Fibroblast of villous mesenchyme (primary cell): ENCODE data around the gene RNU6-7. TPM values are rescaled to one million over a fixed set of nuclear protein-coding genes. Genes with fewer than 3 reads are reported as not detected.

ENCODE experiments used
- DNase-seq: peaks from one replicate; pipeline ENCODE4 v3.0.0-alpha.2; 2010; ENCODE audit warnings: low read depth
- H3K4me3 ChIP-seq: 2 replicates; pipeline ENCODE4 v1.5.1; 2011; ENCODE audit warnings: low read depth, mild to moderate bottlenecking, low read length
- total RNA-seq: library from RNA; depleted of rRNA; stranded (reverse); fragments of >200 nt; gene quantifications from 2 replicates; pipeline ENCODE4 v1.2.3, GENCODE V29; 2012
- TF ChIP-seq, protein P1 (sequence below): IDR thresholded peaks from 2 replicates; pipeline ENCODE4 v1.5.1; 2012; ENCODE audit warnings: low read depth, mild to moderate bottlenecking, low read length; ENCODE audit not compliant: insufficient read depth

Gene RNU6-7
- total RNA-seq, 1 donor = not detected

- H3K4me3 ChIP-seq = no peak overlapping the region
- no peak for DNase-seq
- TF ChIP-seq, protein P1, sequence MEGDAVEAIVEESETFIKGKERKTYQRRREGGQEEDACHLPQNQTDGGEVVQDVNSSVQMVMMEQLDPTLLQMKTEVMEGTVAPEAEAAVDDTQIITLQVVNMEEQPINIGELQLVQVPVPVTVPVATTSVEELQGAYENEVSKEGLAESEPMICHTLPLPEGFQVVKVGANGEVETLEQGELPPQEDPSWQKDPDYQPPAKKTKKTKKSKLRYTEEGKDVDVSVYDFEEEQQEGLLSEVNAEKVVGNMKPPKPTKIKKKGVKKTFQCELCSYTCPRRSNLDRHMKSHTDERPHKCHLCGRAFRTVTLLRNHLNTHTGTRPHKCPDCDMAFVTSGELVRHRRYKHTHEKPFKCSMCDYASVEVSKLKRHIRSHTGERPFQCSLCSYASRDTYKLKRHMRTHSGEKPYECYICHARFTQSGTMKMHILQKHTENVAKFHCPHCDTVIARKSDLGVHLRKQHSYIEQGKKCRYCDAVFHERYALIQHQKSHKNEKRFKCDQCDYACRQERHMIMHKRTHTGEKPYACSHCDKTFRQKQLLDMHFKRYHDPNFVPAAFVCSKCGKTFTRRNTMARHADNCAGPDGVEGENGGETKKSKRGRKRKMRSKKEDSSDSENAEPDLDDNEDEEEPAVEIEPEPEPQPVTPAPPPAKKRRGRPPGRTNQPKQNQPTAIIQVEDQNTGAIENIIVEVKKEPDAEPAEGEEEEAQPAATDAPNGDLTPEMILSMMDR = no peak
Observed at GRCh38 chr14:32211068-32211404, 9.2 kb downstream of the RNU6-7 start.

- no peak for DNase-seq
- TF ChIP-seq, protein P1 = no peak
- H3K4me3 ChIP-seq = no peak overlapping the region
Observed at GRCh38 chr14:32212833-32213232, 11.0 kb downstream of the RNU6-7 start.

DNA sequence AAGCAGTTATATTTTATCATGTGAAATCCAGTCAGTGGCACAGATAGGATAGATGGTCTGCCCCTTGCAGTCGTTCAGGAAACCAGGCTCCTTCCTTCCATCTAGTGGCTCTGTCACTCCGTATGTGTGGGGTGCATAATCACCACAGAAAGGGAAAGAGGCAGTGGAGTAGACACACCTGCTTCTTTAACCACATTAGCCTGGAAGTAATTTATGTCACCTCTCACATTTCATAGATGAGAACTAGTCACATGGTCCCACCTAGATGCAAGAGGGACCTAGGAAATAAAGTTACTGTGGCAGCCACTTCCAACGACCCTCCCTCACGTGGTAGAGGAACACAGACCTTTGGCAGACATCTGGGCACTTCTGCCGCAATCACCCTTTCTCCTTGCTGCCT, 15.5 kb downstream of the RNU6-7 start:
- DNase-seq = no peak
- H3K4me3 ChIP-seq = no peak overlapping the region
- TF ChIP-seq, protein P1 = no peak

- DNase-seq = peak; percentile 80
Observed at GRCh38 chr14:32224737-32225377, 23.0 kb downstream of the RNU6-7 start.

GRCh38 chr14:32225378-32225920, 23.6 kb downstream of the RNU6-7 start:
- DNase-seq = no peak
- no peak overlapping the region for H3K4me3 ChIP-seq
- TF ChIP-seq, protein P1 = no peak

More at GRCh38 chr14:32224737-32225377, 23.0 kb downstream of the RNU6-7 start:
- TF ChIP-seq, protein P1 = peak; percentile 53
- no peak overlapping the region for H3K4me3 ChIP-seq

DNA sequence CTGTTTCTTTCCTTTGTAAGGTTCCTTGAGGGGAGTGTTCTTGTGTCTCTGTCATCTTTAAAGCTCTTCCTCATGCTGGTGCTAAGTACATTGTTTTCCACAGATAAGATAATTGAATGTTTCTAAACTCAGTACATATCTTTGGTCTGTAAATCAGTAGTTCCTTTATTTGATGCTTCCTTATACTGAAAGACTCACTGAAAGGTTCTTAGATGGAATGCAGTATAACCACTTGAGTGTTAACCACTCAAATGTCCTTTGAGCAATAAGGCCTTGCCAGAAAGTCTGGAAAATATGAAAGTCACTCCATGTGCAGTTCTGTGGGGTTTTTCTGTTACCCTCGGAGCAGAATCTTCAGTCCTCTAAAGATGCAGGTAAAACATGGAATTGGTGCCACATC, 24.2 kb downstream of the RNU6-7 start:
- H3K4me3 ChIP-seq = no peak overlapping the region
- TF ChIP-seq, protein P1 = no peak
- no peak for DNase-seq

DNA sequence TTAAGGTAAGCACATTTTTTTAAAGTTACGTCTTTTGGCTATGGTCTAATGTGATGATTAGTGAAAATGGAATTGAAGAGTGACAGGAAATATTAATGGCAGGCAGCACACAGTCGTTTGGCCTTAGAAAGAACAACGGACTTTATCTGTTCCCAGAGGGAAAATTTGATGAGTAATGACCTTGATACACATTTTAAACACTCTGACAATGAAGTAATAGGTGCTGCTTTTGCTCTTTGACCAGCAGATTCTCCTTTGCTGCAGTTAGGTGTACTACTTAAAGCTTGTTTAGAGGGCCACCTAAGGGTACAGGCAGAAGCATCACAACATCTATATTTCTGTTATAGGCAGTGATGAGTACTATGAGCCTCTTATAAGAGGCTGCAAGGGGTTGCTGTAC, 28.3 kb downstream of the RNU6-7 start:
- no peak overlapping the region for H3K4me3 ChIP-seq
- DNase-seq = peak; percentile 14

More for the DNA sequence above, 28.3 kb downstream of the RNU6-7 start:
- TF ChIP-seq, protein P1 = no peak
